Tibial nerve (tissue), 4 donors: ENCODE results near the gene ZBTB16. TPM values are rescaled to one million over a fixed set of nuclear protein-coding genes. Genes with fewer than 3 reads are reported as not detected.

Experiments
- DNase-seq, 2 donors: peaks; one replicate each; pipeline ENCODE4 v3.0.0-alpha.2; 2019; ENCODE audit warnings: low spot score in 2 of 2
- H3K27ac ChIP-seq, 4 donors: fragments of 200-600 bp; sonication (generic) in 3 of 4; one replicate each; pipeline ENCODE4 v1.5.1; 2017 to 2019; ENCODE audit warnings: mild to moderate bottlenecking in 1 of 4
- H3K27me3 ChIP-seq, 2 donors: fragments of 200-600 bp; sonication (generic) in 1 of 2; one replicate each; pipeline versions ENCODE4 v1.5.1 to v1.6.0; 2017 to 2019
- H3K36me3 ChIP-seq, 3 donors: fragments of 200-600 bp; sonication (generic); one replicate each; pipeline ENCODE4 v1.5.1; 2018 to 2019
- H3K4me1 ChIP-seq, 4 donors: fragments of 200-600 bp; sonication (generic) in 3 of 4; one replicate each; pipeline ENCODE4 v1.5.1; 2017 to 2019
- H3K4me3 ChIP-seq, 4 donors: fragments of 200-600 bp; sonication (generic) in 3 of 4; one replicate each; pipeline ENCODE4 v1.5.1; 2017 to 2019; ENCODE audit warnings: mild to moderate bottlenecking in 1 of 4, moderate library complexity in 1 of 4
- H3K9me3 ChIP-seq, 4 donors: fragments of 200-600 bp; sonication (generic) in 3 of 4; one replicate each; pipeline ENCODE4 v1.5.1; 2017 to 2019
- CTCF ChIP-seq, 5 experiments: fragments of 200-600 bp in 3 of 5; fragments of 450-650 bp in 2 of 5; sonication (generic) in 3 of 5; IDR thresholded peaks; one replicate each; pipeline ENCODE4 v1.5.1; 2016 to 2019; ENCODE audit warnings: antibody characterized with exemption in 5 of 5, mild to moderate bottlenecking in 3 of 5, moderate library complexity in 2 of 5
- EP300 ChIP-seq, 2 donors: sonication (generic); formaldehyde crosslinking; IDR thresholded peaks; one replicate each; pipeline ENCODE4 v1.6.1; 2017; ENCODE audit warnings: antibody characterized with exemption in 2 of 2, mild to moderate bottlenecking in 1 of 2
- POLR2A ChIP-seq, 2 donors: fragments of 450-650 bp; IDR thresholded peaks; one replicate each; pipeline ENCODE4 v1.6.1; 2017; ENCODE audit warnings: antibody characterized with exemption in 2 of 2, mild to moderate bottlenecking in 2 of 2, moderate library complexity in 2 of 2
- WGBS, 2 donors: methylation state at CpG; one replicate each; pipeline ENCODE4 v1.1.5; 2018; 5-methylcytosine and 5-hydroxymethylcytosine counted together
- total RNA-seq, 4 donors: library from RNA; depleted of rRNA; stranded (reverse); fragments of >200 nt; gene quantifications; one replicate each; pipeline ENCODE4 v1.1.0, GENCODE V29; 2016

Gene ZBTB16
- total RNA-seq, 4 donors from 2014 or later = 405 to 756 (median 580) TPM

- Histone ChIP-seq H3K4me3 (no peak overlapping the region), H3K4me1 (no peaks in the 10 kb centered on the region), H3K27ac (no peak overlapping the region), H3K36me3 (no peaks in the 10 kb centered on the region), H3K9me3 (no peaks in the 10 kb centered on the region), H3K27me3 (peaks cover 0 to 3% of the 10 kb centered on the region in 2 donors)
- 50 to 76% methylated on average over 2 of the region's 2 CpGs for WGBS, 2 donors
- DNase-seq = no peak
- TF ChIP-seq CTCF (IDR thresholded peaks at IDR 0.05) = no peak
- TF ChIP-seq EP300 (IDR thresholded peaks at IDR 0.05) = no peak
- TF ChIP-seq POLR2A (IDR thresholded peaks at IDR 0.05) = no peak
Measured at GRCh38 chr11:114017723-114018122, 41.8 kb upstream of the ZBTB16 start.

- Histone ChIP-seq H3K4me3 (no peak overlapping the region), H3K4me1 (no peaks in the 10 kb centered on the region), H3K9me3 (no peaks in the 10 kb centered on the region), H3K36me3 (no peaks in the 10 kb centered on the region), H3K27me3 (no peaks in the 10 kb centered on the region), H3K27ac (no peak overlapping the region)
- DNase-seq = no peak
- TF ChIP-seq POLR2A (IDR thresholded peaks at IDR 0.05) (no peak), EP300 (IDR thresholded peaks at IDR 0.05) (no peak)
- 79 to 88% methylated on average over 3 of the region's 3 CpGs for WGBS, 2 donors
Measured at GRCh38 chr11:114019046-114019445, 40.5 kb upstream of the ZBTB16 start.

GRCh38 chr11:114019574-114019973, 39.9 kb upstream of the ZBTB16 start:
- Histone ChIP-seq H3K9me3 (no peaks in the 10 kb centered on the region), H3K4me1 (no peaks in the 10 kb centered on the region), H3K27me3 (no peaks in the 10 kb centered on the region), H3K36me3 (no peaks in the 10 kb centered on the region), H3K4me3 (no peak overlapping the region), H3K27ac (no peak overlapping the region)
- whole genome bisulfite sequencing, 2 donors = 72 to 85% methylated on average over 5 of the region's 5 CpGs
- no peak for DNase-seq
- TF ChIP-seq POLR2A (IDR thresholded peaks at IDR 0.05) (no peak), CTCF (IDR thresholded peaks at IDR 0.05) (no peak)

- no peak for DNase-seq
- Histone ChIP-seq H3K27me3 (peaks cover 0 to 21% of the 10 kb centered on the region in 2 donors), H3K36me3 (no peaks in the 10 kb centered on the region), H3K27ac (no peak overlapping the region), H3K9me3 (no peaks in the 10 kb centered on the region), H3K4me3 (no peak overlapping the region), H3K4me1 (no peaks in the 10 kb centered on the region)
- WGBS, 2 donors = 61 to 66% methylated on average over 3 of the region's 3 CpGs
- TF ChIP-seq CTCF (IDR thresholded peaks at IDR 0.05) (no peak), POLR2A (IDR thresholded peaks at IDR 0.05) (no peak), EP300 (IDR thresholded peaks at IDR 0.05) (no peak)
Measured at GRCh38 chr11:114025329-114025907, 34.1 kb upstream of the ZBTB16 start.

GRCh38 chr11:114026355-114026754, 33.2 kb upstream of the ZBTB16 start:
- 38 to 42% methylated on average over 1 of the region's 1 CpG for WGBS, 2 donors
- Histone ChIP-seq H3K27me3 (peaks cover 0 to 26% of the 10 kb centered on the region in 2 donors), H3K36me3 (no peaks in the 10 kb centered on the region), H3K4me3 (no peak overlapping the region), H3K9me3 (no peaks in the 10 kb centered on the region), H3K27ac (no peak overlapping the region), H3K4me1 (no peaks in the 10 kb centered on the region)
- no peak for DNase-seq
- TF ChIP-seq CTCF (IDR thresholded peaks at IDR 0.05) = peak in 1 of 5 experiments; percentile 7
- no peak for TF ChIP-seq EP300 (IDR thresholded peaks at IDR 0.05)
- no peak for TF ChIP-seq POLR2A (IDR thresholded peaks at IDR 0.05)

- TF ChIP-seq EP300 (IDR thresholded peaks at IDR 0.05) = no peak
- no peak for TF ChIP-seq POLR2A (IDR thresholded peaks at IDR 0.05)
- no peak for TF ChIP-seq CTCF (IDR thresholded peaks at IDR 0.05)
- no peak for DNase-seq
- no peak overlapping the region for H3K27ac ChIP-seq
- H3K4me1 ChIP-seq = no peaks in the 10 kb centered on the region
- H3K36me3 ChIP-seq = no peaks in the 10 kb centered on the region
- peaks cover 0 to 26% of the 10 kb centered on the region in 2 donors for H3K27me3 ChIP-seq
- no peak overlapping the region for H3K4me3 ChIP-seq
- WGBS, 2 donors = 71 to 74% methylated on average over 11 of the region's 11 CpGs
- no peaks in the 10 kb centered on the region for H3K9me3 ChIP-seq
Measured at GRCh38 chr11:114027391-114027790, 32.1 kb upstream of the ZBTB16 start.
